GM19351 (cell line): ENCODE measurements around the gene CDH13.
A peak's percentile ranks its signal among the peaks of the same experiment; 100 is the strongest.

Experiments used
- ATAC-seq: cut with Tn5 transposase; IDR thresholded peaks from one replicate; pipeline ENCODE4 v1.9.1; 2021; ENCODE audit warnings: mild to moderate bottlenecking, moderate library complexity; ENCODE audit not compliant: unreplicated experiment

CDH13 gene

GRCh38 chr16:83755391-83755790 lies 1128.6 kb downstream of the CDH13 start:
- ATAC-seq, result no peak

GRCh38 chr16:83762141-83762991 lies 1135.6 kb downstream of the CDH13 start:
- ATAC-seq, result no peak

- ATAC-seq, result no peak
Measured at GRCh38 chr16:83762992-83763358, 1136.2 kb downstream of the CDH13 start.

- no peak for ATAC-seq
Measured at GRCh38 chr16:83768986-83769385, 1142.2 kb downstream of the CDH13 start.

- peak; percentile 76 for ATAC-seq
Measured at GRCh38 chr16:83769397-83770008, 1142.7 kb downstream of the CDH13 start.

GRCh38 chr16:83771306-83771942 lies 1144.7 kb downstream of the CDH13 start:
- ATAC-seq, result no peak

- no peak for ATAC-seq
Measured at GRCh38 chr16:83772806-83773205, 1146.0 kb downstream of the CDH13 start.

- no peak for ATAC-seq
Measured at GRCh38 chr16:83774066-83774465, 1147.3 kb downstream of the CDH13 start.

GRCh38 chr16:83776944-83777343 lies 1150.2 kb downstream of the CDH13 start:
- ATAC-seq, result no peak

GRCh38 chr16:83779886-83780285 lies 1153.1 kb downstream of the CDH13 start:
- no peak for ATAC-seq

- ATAC-seq, result no peak
Measured at GRCh38 chr16:83785455-83785854, 1158.7 kb downstream of the CDH13 start.

- no peak for ATAC-seq
Measured at GRCh38 chr16:83789642-83790401, 1163.1 kb downstream of the CDH13 start.

GRCh38 chr16:83791916-83792315 lies 1165.1 kb downstream of the CDH13 start:
- ATAC-seq, result no peak

GRCh38 chr16:83792391-83792790 lies 1165.6 kb downstream of the CDH13 start:
- ATAC-seq, result no peak

- ATAC-seq, result no peak
Measured at GRCh38 chr16:83793179-83793578, 1166.4 kb downstream of the CDH13 start.

GRCh38 chr16:83794860-83795554 lies 1168.2 kb downstream of the CDH13 start:
- ATAC-seq, result no peak

GRCh38 chr16:83797013-83797412 lies 1170.2 kb downstream of the CDH13 start:
- ATAC-seq, result no peak

- ATAC-seq, result no peak
Measured at GRCh38 chr16:83799336-83799735, 1172.6 kb downstream of the CDH13 start.

GRCh38 chr16:83802135-83802534 lies 1175.4 kb downstream of the CDH13 start:
- ATAC-seq, result peak; percentile 72

- no peak for ATAC-seq
Measured at GRCh38 chr16:83802554-83803205, 1175.9 kb downstream of the CDH13 start.
